T-helper 17 cell (primary cell): ENCODE data around the gene GPC3. TPM values are rescaled to one million over a fixed set of nuclear protein-coding genes. Genes with fewer than 3 reads are reported as not detected.
"Not testable (repeated sequence)": the region's sequence is repeated elsewhere in the genome, so short reads cannot be mapped to it uniquely, and the experiment has no call there.

ENCODE experiments used
- ATAC-seq: fragments of 150-1000 bp; cut with Tn5 transposase; 2 replicates; pipeline ENCODE4 v1.10.0; 2021; ENCODE audit warnings: mild to moderate bottlenecking, moderate library complexity
- DNase-seq, 3 donors: peaks; one replicate each; pipeline versions ENCODE4 v3.0.0 to v3.0.0-alpha.2; 2020 to 2021
- H3K9me3 ChIP-seq: one replicate; pipeline ENCODE4 v1.7.0; 2013; ENCODE audit warnings: low read length, mild to moderate bottlenecking; ENCODE audit not compliant: control insufficient read depth, poor library complexity, severe bottlenecking
- H3K27ac Mint-ChIP-seq: one replicate; pipeline ENCODE4 v1.8.0; 2022; ENCODE audit warnings: mild to moderate bottlenecking, moderate library complexity, mixed read lengths
- H3K27me3 Mint-ChIP-seq: one replicate; pipeline ENCODE4 v1.8.0; 2022; ENCODE audit warnings: mixed read lengths
- H3K36me3 Mint-ChIP-seq: one replicate; pipeline ENCODE4 v1.8.0; 2022; ENCODE audit warnings: low read depth, mixed read lengths
- H3K4me1 Mint-ChIP-seq: one replicate; pipeline ENCODE4 v1.8.0; 2022; ENCODE audit warnings: mild to moderate bottlenecking, mixed read lengths
- H3K4me3 Mint-ChIP-seq: one replicate; pipeline ENCODE4 v1.8.0; 2022; ENCODE audit warnings: mild to moderate bottlenecking, moderate library complexity, mixed read lengths
- total RNA-seq, 4 donors: library from RNA in 2 of 4; stranded (reverse) in 2 of 4; gene quantifications; one replicate each; pipeline ENCODE4 v1.2.3 and lab custom pipeline; 2022 to 2026

The GPC3 gene
- total RNA-seq, 2 donors from 2014 or later: 0.20 to 0.39 TPM

- Mint-ChIP-seq H3K27ac (no peak overlapping the region), H3K27me3 (no peaks in the 10 kb centered on the region), H3K36me3 (no peaks in the 10 kb centered on the region), H3K4me1 (no peaks in the 10 kb centered on the region), H3K4me3 (no peak overlapping the region)
- H3K9me3 ChIP-seq: no peaks in the 10 kb centered on the region
- DNase-seq: no peak
- no peak for ATAC-seq
Observed at GRCh38 chrX:133542476-133542875, 442.9 kb downstream of the GPC3 start.

GRCh38 chrX:133541021-133541420, 444.4 kb downstream of the GPC3 start:
- no peaks in the 10 kb centered on the region for H3K36me3 Mint-ChIP-seq
- no peaks in the 10 kb centered on the region for H3K9me3 ChIP-seq
- no peak overlapping the region for H3K27ac Mint-ChIP-seq
- no peak overlapping the region for H3K4me3 Mint-ChIP-seq
- H3K4me1 Mint-ChIP-seq: no peaks in the 10 kb centered on the region
- DNase-seq (no peak), ATAC-seq (no peak)
- H3K27me3 Mint-ChIP-seq: peaks cover 5% of the 10 kb centered on the region

- peaks cover 10% of the 10 kb centered on the region for H3K27me3 Mint-ChIP-seq
- H3K36me3 Mint-ChIP-seq: no peaks in the 10 kb centered on the region
- no peaks in the 10 kb centered on the region for H3K4me1 Mint-ChIP-seq
- DNase-seq (no peak), ATAC-seq (no peak)
- no peaks in the 10 kb centered on the region for H3K9me3 ChIP-seq
- no peak overlapping the region for H3K27ac Mint-ChIP-seq
- H3K4me3 Mint-ChIP-seq: no peak overlapping the region
Observed at GRCh38 chrX:133538148-133538547, 447.2 kb downstream of the GPC3 start.

- no peaks in the 10 kb centered on the region for H3K4me1 Mint-ChIP-seq
- no peak for DNase-seq
- no peak for ATAC-seq
- H3K4me3 Mint-ChIP-seq: no peak overlapping the region
- peaks cover 10% of the 10 kb centered on the region for H3K27me3 Mint-ChIP-seq
- no peaks in the 10 kb centered on the region for H3K9me3 ChIP-seq
- no peaks in the 10 kb centered on the region for H3K36me3 Mint-ChIP-seq
- no peak overlapping the region for H3K27ac Mint-ChIP-seq
Observed at GRCh38 chrX:133537142-133537541, 448.3 kb downstream of the GPC3 start.

- no peak for ATAC-seq
- Mint-ChIP-seq H3K27ac (no peak overlapping the region), H3K27me3 (peaks cover 10% of the 10 kb centered on the region), H3K4me1 (no peaks in the 10 kb centered on the region), H3K4me3 (no peak overlapping the region), H3K36me3 (no peaks in the 10 kb centered on the region)
- no peak for DNase-seq
- no peaks in the 10 kb centered on the region for H3K9me3 ChIP-seq
Observed at GRCh38 chrX:133535066-133535465, 450.3 kb downstream of the GPC3 start.

- H3K27ac Mint-ChIP-seq: no peak overlapping the region
- H3K27me3 Mint-ChIP-seq: peaks cover 10% of the 10 kb centered on the region
- H3K9me3 ChIP-seq: no peaks in the 10 kb centered on the region
- no peaks in the 10 kb centered on the region for H3K36me3 Mint-ChIP-seq
- ATAC-seq (no peak), DNase-seq (no peak)
- no peak overlapping the region for H3K4me3 Mint-ChIP-seq
- no peaks in the 10 kb centered on the region for H3K4me1 Mint-ChIP-seq
Observed at GRCh38 chrX:133534172-133534571, 451.2 kb downstream of the GPC3 start.

GRCh38 chrX:133533249-133533648, 452.1 kb downstream of the GPC3 start:
- ATAC-seq: no peak
- H3K4me3 Mint-ChIP-seq: no peak overlapping the region
- no peak overlapping the region for H3K27ac Mint-ChIP-seq
- H3K27me3 Mint-ChIP-seq: peaks cover 10% of the 10 kb centered on the region
- no peaks in the 10 kb centered on the region for H3K4me1 Mint-ChIP-seq
- no peak for DNase-seq
- no peaks in the 10 kb centered on the region for H3K9me3 ChIP-seq
- no peaks in the 10 kb centered on the region for H3K36me3 Mint-ChIP-seq

- Mint-ChIP-seq H3K27ac (no peak overlapping the region), H3K4me1 (no peaks in the 10 kb centered on the region), H3K27me3 (peaks cover 5% of the 10 kb centered on the region), H3K36me3 (no peaks in the 10 kb centered on the region), H3K4me3 (no peak overlapping the region)
- no peak for DNase-seq
- ATAC-seq: no peak
- no peaks in the 10 kb centered on the region for H3K9me3 ChIP-seq
Observed at GRCh38 chrX:133530960-133531359, 454.4 kb downstream of the GPC3 start.

- no peak overlapping the region for H3K27ac Mint-ChIP-seq
- DNase-seq (no peak), ATAC-seq (no peak)
- no peaks in the 10 kb centered on the region for H3K4me1 Mint-ChIP-seq
- H3K4me3 Mint-ChIP-seq: no peak overlapping the region
- no peaks in the 10 kb centered on the region for H3K27me3 Mint-ChIP-seq
- H3K36me3 Mint-ChIP-seq: no peaks in the 10 kb centered on the region
- H3K9me3 ChIP-seq: no peaks in the 10 kb centered on the region
Observed at GRCh38 chrX:133529578-133529977, 455.8 kb downstream of the GPC3 start.

GRCh38 chrX:133527825-133528224, 457.6 kb downstream of the GPC3 start:
- H3K36me3 Mint-ChIP-seq: no peaks in the 10 kb centered on the region
- no peaks in the 10 kb centered on the region for H3K4me1 Mint-ChIP-seq
- no peaks in the 10 kb centered on the region for H3K9me3 ChIP-seq
- ATAC-seq: no peak
- no peak overlapping the region for H3K4me3 Mint-ChIP-seq
- H3K27ac Mint-ChIP-seq: no peak overlapping the region
- DNase-seq: no peak
- H3K27me3 Mint-ChIP-seq: no peaks in the 10 kb centered on the region

- no peaks in the 10 kb centered on the region for H3K9me3 ChIP-seq
- H3K27ac Mint-ChIP-seq: no peak overlapping the region
- DNase-seq (no peak), ATAC-seq (no peak)
- H3K4me1 Mint-ChIP-seq: no peaks in the 10 kb centered on the region
- no peaks in the 10 kb centered on the region for H3K27me3 Mint-ChIP-seq
- no peak overlapping the region for H3K4me3 Mint-ChIP-seq
- no peaks in the 10 kb centered on the region for H3K36me3 Mint-ChIP-seq
Observed at GRCh38 chrX:133527415-133527814, 458.0 kb downstream of the GPC3 start.

GRCh38 chrX:133526773-133527172, 458.6 kb downstream of the GPC3 start:
- not testable (repeated sequence) for H3K4me3 Mint-ChIP-seq, H3K27ac Mint-ChIP-seq, DNase-seq, H3K36me3 Mint-ChIP-seq, H3K9me3 ChIP-seq, ATAC-seq, H3K27me3 Mint-ChIP-seq, H3K4me1 Mint-ChIP-seq

- ATAC-seq (no peak), DNase-seq (no peak)
- Mint-ChIP-seq H3K27ac (no peak overlapping the region), H3K36me3 (no peaks in the 10 kb centered on the region), H3K4me1 (no peaks in the 10 kb centered on the region), H3K4me3 (no peak overlapping the region), H3K27me3 (no peaks in the 10 kb centered on the region)
- no peaks in the 10 kb centered on the region for H3K9me3 ChIP-seq
Observed at GRCh38 chrX:133523526-133523925, 461.9 kb downstream of the GPC3 start.

- Mint-ChIP-seq H3K27me3 (no peaks in the 10 kb centered on the region), H3K27ac (no peak overlapping the region), H3K36me3 (no peaks in the 10 kb centered on the region), H3K4me1 (no peaks in the 10 kb centered on the region), H3K4me3 (no peak overlapping the region)
- no peak for DNase-seq
- ATAC-seq: no peak
- no peaks in the 10 kb centered on the region for H3K9me3 ChIP-seq
Observed at GRCh38 chrX:133523081-133523487, 462.3 kb downstream of the GPC3 start.

GRCh38 chrX:133516686-133517085, 468.7 kb downstream of the GPC3 start:
- H3K9me3 ChIP-seq: no peaks in the 10 kb centered on the region
- ATAC-seq (no peak), DNase-seq (no peak)
- Mint-ChIP-seq H3K4me1 (no peaks in the 10 kb centered on the region), H3K4me3 (no peak overlapping the region), H3K36me3 (no peaks in the 10 kb centered on the region), H3K27me3 (no peaks in the 10 kb centered on the region), H3K27ac (no peak overlapping the region)
